Prostate gland (tissue), 2 donors: Measurements from ENCODE around the gene HOXC6. TPM values are rescaled to one million over a fixed set of nuclear protein-coding genes. Genes with fewer than 3 reads are reported as not detected.

Experiments used
- DNase-seq: peaks from one replicate; pipeline ENCODE4 v3.0.0-alpha.2; 2019; ENCODE audit warnings: low spot score
- H3K27ac ChIP-seq, 2 donors: fragments of 200-600 bp; sonication (generic); 2 replicates each; pipeline ENCODE4 v1.5.1; 2017 to 2019
- H3K27me3 ChIP-seq: fragments of 200-600 bp; sonication (generic); replicated peaks from 2 replicates; pipeline ENCODE4 v1.5.1; 2019; ENCODE audit not compliant: insufficient read depth
- H3K36me3 ChIP-seq, 2 donors: fragments of 200-600 bp; sonication (generic); 1 replicate in 1 of 2; 2 replicates in 1 of 2; pipeline versions ENCODE4 v1.5.1 to v1.8.1; 2017 to 2019
- H3K4me1 ChIP-seq: fragments of 200-600 bp; sonication (generic); replicated peaks from 2 replicates; pipeline ENCODE4 v1.5.1; 2019
- H3K4me3 ChIP-seq, 2 donors: fragments of 200-600 bp; sonication (generic); 2 replicates each; pipeline ENCODE4 v1.5.1; 2017 to 2019
- H3K9me3 ChIP-seq: fragments of 200-600 bp; sonication (generic); 2 replicates; pipeline ENCODE4 v1.5.1; 2017
- CTCF ChIP-seq, 4 experiments: fragments of 200-600 bp in 2 of 4; fragments of 450-650 bp in 2 of 4; sonication (generic) in 2 of 4; IDR thresholded peaks; 1 replicate in 3 of 4; 2 replicates in 1 of 4; pipeline ENCODE4 v1.5.1; 2016 to 2019; ENCODE audit warnings: antibody characterized with exemption in 4 of 4, mild to moderate bottlenecking in 2 of 4, moderate library complexity in 2 of 4
- POLR2A ChIP-seq: fragments of 450-650 bp; IDR thresholded peaks from one replicate; pipeline ENCODE4 v1.6.1; 2016; ENCODE audit warnings: antibody characterized with exemption, mild to moderate bottlenecking
- POLR2AphosphoS5 ChIP-seq: sonication (generic); formaldehyde crosslinking; IDR thresholded peaks from one replicate; pipeline ENCODE4 v1.6.1; 2017; ENCODE audit warnings: antibody characterized with exemption
- WGBS: methylation state at CpG from one replicate; pipeline ENCODE4 v1.1.5; 2018; 5-methylcytosine and 5-hydroxymethylcytosine counted together
- intact Hi-C: fragments of 100-400 bp; cut with DNase I; formaldehyde crosslinking; loops from one replicate; pipeline ENCODE4 v1.14.2; 2022
- total RNA-seq, 2 donors: library from RNA; depleted of rRNA; stranded (reverse); fragments of >200 nt; gene quantifications; one replicate each; pipeline ENCODE4 v1.1.0, GENCODE V29; 2016

The HOXC6 gene
- total RNA-seq, 2 donors from 2014 or later: 1.3 TPM; not detected in 1

GRCh38 chr12:54005853-54006558, 22.2 kb upstream of the HOXC6 start:
- Histone ChIP-seq H3K4me3 (no peak overlapping the region), H3K27me3 (peaks cover 84% of the 10 kb centered on the region), H3K36me3 (no peaks in the 10 kb centered on the region), H3K9me3 (no peaks in the 10 kb centered on the region), H3K27ac (no peak overlapping the region), H3K4me1 (no peaks in the 10 kb centered on the region)
- TF ChIP-seq CTCF (IDR thresholded peaks at IDR 0.05) (peak; percentile 89 to 99 (median 94)), POLR2A (no peak), POLR2AphosphoS5 (peak; percentile 46)
- 9% methylated on average over 38 of the region's 39 CpGs for WGBS
- DNase-seq: peak; percentile 78
- intact Hi-C loops: loop anchor here (2.0 kb wide), 1 partner anchor 187 kb away; no protein-coding TSS in a partner anchor

- Histone ChIP-seq H3K4me1 (no peaks in the 10 kb centered on the region), H3K27ac (no peak overlapping the region), H3K9me3 (no peaks in the 10 kb centered on the region), H3K36me3 (no peaks in the 10 kb centered on the region), H3K4me3 (no peak overlapping the region), H3K27me3 (peaks cover 83% of the 10 kb centered on the region)
- TF ChIP-seq POLR2A (no peak), CTCF (IDR thresholded peaks at IDR 0.05) (no peak), POLR2AphosphoS5 (no peak)
- DNase-seq: no peak
- WGBS: 24% methylated on average over 22 of the region's 22 CpGs
- intact Hi-C loops: loop anchor here (2.0 kb wide), 1 partner anchor 186 kb away; no protein-coding TSS in a partner anchor
These were observed 21.6 kb upstream of the HOXC6 start for GRCh38 chr12:54006559-54007220.

- H3K4me1 ChIP-seq: no peaks in the 10 kb centered on the region
- WGBS: 51% methylated on average over 2 of the region's 2 CpGs
- TF ChIP-seq POLR2A (no peak), POLR2AphosphoS5 (no peak), CTCF (IDR thresholded peaks at IDR 0.05) (no peak)
- DNase-seq: no peak
- no peak overlapping the region for H3K4me3 ChIP-seq
- no peaks in the 10 kb centered on the region for H3K9me3 ChIP-seq
- H3K36me3 ChIP-seq: no peaks in the 10 kb centered on the region
- intact Hi-C loops: loop anchor here (2.0 kb wide), 1 partner anchor 185 kb away; no protein-coding TSS in a partner anchor
- H3K27ac ChIP-seq: no peak overlapping the region
- H3K27me3 ChIP-seq: peaks cover 80% of the 10 kb centered on the region
These were observed 20.5 kb upstream of the HOXC6 start for GRCh38 chr12:54007538-54008259.

GRCh38 chr12:54008260-54008552, 20.0 kb upstream of the HOXC6 start:
- peaks cover 80% of the 10 kb centered on the region for H3K27me3 ChIP-seq
- H3K27ac ChIP-seq: no peak overlapping the region
- no peaks in the 10 kb centered on the region for H3K36me3 ChIP-seq
- no peak for DNase-seq
- TF ChIP-seq POLR2A (no peak), POLR2AphosphoS5 (no peak), CTCF (IDR thresholded peaks at IDR 0.05) (no peak)
- H3K9me3 ChIP-seq: no peaks in the 10 kb centered on the region
- H3K4me3 ChIP-seq: no peak overlapping the region
- intact Hi-C loops: no loop called here
- no peaks in the 10 kb centered on the region for H3K4me1 ChIP-seq
- 48% methylated on average over 2 of the region's 2 CpGs for WGBS
